ENCODE data around the gene FBXO9. TPM values are rescaled to one million over a fixed set of nuclear protein-coding genes. Genes with fewer than 3 reads are reported as not detected.

FBXO9 gene
- total RNA-seq: 65.2 and 67.1 TPM in 2 replicates

DNA sequence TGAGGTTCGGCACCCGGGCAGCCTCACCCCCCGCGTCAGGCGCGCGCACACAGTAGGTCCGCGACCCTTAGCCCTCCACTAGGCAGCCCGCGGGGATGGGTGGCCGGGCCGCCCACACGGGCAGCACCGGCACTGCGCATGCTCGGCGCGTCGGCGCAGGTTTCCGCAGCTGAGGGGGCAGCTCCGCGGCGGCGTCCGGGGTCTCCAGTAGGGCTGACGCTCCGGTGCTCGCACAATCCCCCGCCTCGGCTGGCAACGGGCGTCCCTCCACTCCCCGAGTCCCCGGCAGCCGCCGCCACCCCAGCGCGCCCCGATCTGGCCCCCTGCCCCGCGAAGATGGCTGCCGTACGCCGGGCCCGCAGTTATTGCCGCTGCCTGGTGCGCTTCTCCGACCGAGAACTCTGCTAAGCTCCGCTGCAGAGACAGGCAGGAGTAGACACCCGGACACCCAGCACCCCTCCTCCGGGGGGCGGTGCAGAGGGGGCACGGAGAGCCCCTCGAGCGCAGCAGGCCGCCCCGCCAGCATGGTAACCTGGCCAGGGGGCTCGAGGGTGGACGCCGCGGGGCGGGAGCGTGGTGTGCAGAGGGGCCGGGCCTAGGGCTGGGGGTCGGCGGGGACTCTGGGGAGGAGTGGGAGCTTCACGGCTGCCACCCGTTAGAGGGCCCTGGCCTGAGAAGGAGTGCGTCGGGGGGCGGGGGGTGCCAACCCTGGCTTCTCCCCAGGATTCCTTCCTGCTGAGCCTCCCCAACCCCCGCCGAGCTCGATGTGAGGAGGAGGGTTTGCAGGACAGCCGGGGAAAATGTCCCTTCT, at the start of gene FBXO9:
TSS of gene FBXO9 (plus strand) at position 139 of the 811 bp plus-strand sequence. CDS start at position 525, 386 bp downstream.
- peaks cover 8% of the 10 kb centered on the region for H3K36me3 Mint-ChIP-seq (ENCODE audit: low read depth)
- no peaks in the 10 kb centered on the region for H3K27me3 Mint-ChIP-seq
- intact Hi-C loops (cut with micrococcal nuclease): loop anchor here (1.0 to 2.0 kb wide), 4 partner anchors 401 to 781 kb away; partner anchors contain the start of genes EFHC1, LRRC1 and MCM3
- H3K4me3 Mint-ChIP-seq: peak within 1 kb of the TSS; percentile 100
- peaks cover 40% of the 10 kb centered on the region for H3K4me1 Mint-ChIP-seq
- peak; percentile 95 for DNase-seq
- peak within 1 kb of the TSS; percentile 100 for H3K27ac Mint-ChIP-seq
- no peaks in the 10 kb centered on the region for H3K9me3 Mint-ChIP-seq

DNA sequence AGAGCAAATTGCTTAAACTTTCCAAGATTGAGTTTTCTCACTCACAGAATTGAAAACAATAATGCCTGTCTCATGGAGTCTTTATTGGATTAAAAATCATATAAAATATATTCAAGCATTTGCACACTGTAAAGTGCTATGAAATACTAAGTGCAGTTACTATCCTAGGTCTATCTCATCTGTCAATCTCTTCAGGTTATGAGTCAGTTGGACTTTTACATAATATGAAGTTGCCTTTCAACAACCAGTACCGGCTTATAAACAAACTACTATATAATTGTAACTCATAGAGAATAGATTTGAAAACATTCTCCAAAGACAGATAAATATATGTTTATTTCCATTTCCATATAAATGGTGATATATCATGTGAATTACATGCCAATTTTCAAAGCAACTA, 49.7 kb upstream of the FBXO9 start:
- no peaks in the 10 kb centered on the region for H3K4me1 Mint-ChIP-seq
- no peaks in the 10 kb centered on the region for H3K27me3 Mint-ChIP-seq
- H3K9me3 Mint-ChIP-seq: no peaks in the 10 kb centered on the region
- H3K27ac Mint-ChIP-seq: no peak overlapping the region
- DNase-seq: no peak
- intact Hi-C loops (cut with micrococcal nuclease): no loop called here
- H3K36me3 Mint-ChIP-seq (ENCODE audit: low read depth): peaks cover 40% of the 10 kb centered on the region
- H3K4me3 Mint-ChIP-seq: no peak overlapping the region

GRCh38 chr6:53018446-53018845, 46.8 kb upstream of the FBXO9 start:
- Mint-ChIP-seq H3K9me3 (peaks cover 3% of the 10 kb centered on the region), H3K4me1 (peaks cover 3% of the 10 kb centered on the region), H3K27ac (no peak overlapping the region), H3K4me3 (no peak overlapping the region), H3K27me3 (no peaks in the 10 kb centered on the region), H3K36me3 (ENCODE audit: low read depth) (peaks cover 25% of the 10 kb centered on the region)
- DNase-seq: no peak
- intact Hi-C loops (cut with micrococcal nuclease): no loop called here

GRCh38 chr6:53020005-53020744, 45.0 kb upstream of the FBXO9 start:
- H3K9me3 Mint-ChIP-seq: peaks cover 5% of the 10 kb centered on the region
- H3K27me3 Mint-ChIP-seq: no peaks in the 10 kb centered on the region
- peaks cover 21% of the 10 kb centered on the region for H3K36me3 Mint-ChIP-seq (ENCODE audit: low read depth)
- H3K4me3 Mint-ChIP-seq: no peak overlapping the region
- H3K4me1 Mint-ChIP-seq: peaks cover 3% of the 10 kb centered on the region
- DNase-seq: no peak
- intact Hi-C loops (cut with micrococcal nuclease): no loop called here
- no peak overlapping the region for H3K27ac Mint-ChIP-seq

GRCh38 chr6:53023323-53023722, 41.9 kb upstream of the FBXO9 start:
- Mint-ChIP-seq H3K27me3 (no peaks in the 10 kb centered on the region), H3K9me3 (peaks cover 10% of the 10 kb centered on the region), H3K4me3 (no peak overlapping the region), H3K4me1 (peaks cover 12% of the 10 kb centered on the region), H3K36me3 (ENCODE audit: low read depth) (peaks cover 21% of the 10 kb centered on the region), H3K27ac (no peak overlapping the region)
- DNase-seq: no peak
- intact Hi-C loops (cut with micrococcal nuclease): no loop called here

DNA sequence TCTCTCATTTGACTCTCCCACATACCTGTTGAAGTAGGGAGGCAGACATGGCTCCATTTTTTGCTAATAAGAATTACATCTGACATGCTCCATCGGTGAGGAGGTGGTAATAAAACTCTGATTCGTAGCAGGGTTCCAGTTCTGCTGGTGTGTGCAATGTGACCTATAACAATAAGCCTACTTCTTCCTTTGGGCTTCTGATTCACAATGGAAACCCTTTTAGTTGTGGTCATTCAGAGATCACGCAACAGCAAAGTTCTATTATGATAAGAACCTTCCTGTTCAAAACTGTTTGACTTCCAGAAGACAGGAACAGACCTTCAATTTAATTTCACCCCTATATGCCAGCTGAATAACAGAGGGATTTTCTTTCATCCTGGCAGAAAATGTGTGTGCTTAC, 38.7 kb upstream of the FBXO9 start:
- intact Hi-C loops (cut with micrococcal nuclease): no loop called here
- Mint-ChIP-seq H3K9me3 (peaks cover 7% of the 10 kb centered on the region), H3K36me3 (ENCODE audit: low read depth) (peaks cover 34% of the 10 kb centered on the region), H3K4me3 (peak overlapping the region; percentile 20), H3K27ac (peak overlapping the region; percentile 71), H3K4me1 (peaks cover 12% of the 10 kb centered on the region), H3K27me3 (no peaks in the 10 kb centered on the region)
- DNase-seq: no peak

GRCh38 chr6:53027131-53027718, 38.0 kb upstream of the FBXO9 start:
- no peak for DNase-seq
- peaks cover 34% of the 10 kb centered on the region for H3K36me3 Mint-ChIP-seq (ENCODE audit: low read depth)
- peak overlapping the region; percentile 20 for H3K4me3 Mint-ChIP-seq
- peak overlapping the region; percentile 71 for H3K27ac Mint-ChIP-seq
- intact Hi-C loops (cut with micrococcal nuclease): no loop called here
- H3K4me1 Mint-ChIP-seq: peaks cover 12% of the 10 kb centered on the region
- H3K27me3 Mint-ChIP-seq: no peaks in the 10 kb centered on the region
- H3K9me3 Mint-ChIP-seq: peaks cover 7% of the 10 kb centered on the region

- Mint-ChIP-seq H3K4me3 (no peak overlapping the region), H3K4me1 (peaks cover 12% of the 10 kb centered on the region), H3K36me3 (ENCODE audit: low read depth) (peaks cover 34% of the 10 kb centered on the region), H3K27me3 (no peaks in the 10 kb centered on the region), H3K27ac (no peak overlapping the region), H3K9me3 (peaks cover 7% of the 10 kb centered on the region)
- intact Hi-C loops (cut with micrococcal nuclease): no loop called here
- no peak for DNase-seq
These were observed 36.7 kb upstream of the FBXO9 start for GRCh38 chr6:53028467-53028866.

- Mint-ChIP-seq H3K9me3 (peaks cover 7% of the 10 kb centered on the region), H3K27ac (peak overlapping the region; percentile 17), H3K27me3 (no peaks in the 10 kb centered on the region), H3K4me1 (peaks cover 12% of the 10 kb centered on the region), H3K4me3 (no peak overlapping the region), H3K36me3 (ENCODE audit: low read depth) (peaks cover 35% of the 10 kb centered on the region)
- DNase-seq: no peak
- intact Hi-C loops (cut with micrococcal nuclease): no loop called here
These were observed 35.9 kb upstream of the FBXO9 start for GRCh38 chr6:53029257-53029656.

DNA sequence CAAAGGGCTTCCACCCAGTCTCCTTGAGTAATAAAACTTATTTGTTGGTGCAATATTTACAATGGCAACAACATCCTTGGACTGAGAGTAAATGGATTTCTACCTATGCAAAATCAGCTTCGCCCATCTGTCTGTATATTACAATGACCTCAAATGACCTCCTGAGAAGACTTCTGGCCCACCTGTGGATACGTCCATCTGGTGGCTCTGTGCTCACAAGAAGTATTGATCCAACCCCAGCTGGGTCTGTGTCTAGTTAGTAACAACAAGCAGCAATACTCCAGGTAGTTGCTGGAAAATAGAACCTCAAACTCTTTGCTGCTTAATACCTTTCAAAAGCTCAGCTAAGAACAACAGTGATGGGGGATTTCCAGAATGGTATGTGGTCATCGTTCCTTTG, 35.4 kb upstream of the FBXO9 start:
- Mint-ChIP-seq H3K36me3 (ENCODE audit: low read depth) (peaks cover 35% of the 10 kb centered on the region), H3K4me1 (peaks cover 12% of the 10 kb centered on the region), H3K27ac (no peak overlapping the region), H3K27me3 (no peaks in the 10 kb centered on the region), H3K4me3 (no peak overlapping the region), H3K9me3 (peaks cover 7% of the 10 kb centered on the region)
- DNase-seq: no peak
- intact Hi-C loops (cut with micrococcal nuclease): no loop called here

- intact Hi-C loops (cut with micrococcal nuclease): no loop called here
- Mint-ChIP-seq H3K36me3 (ENCODE audit: low read depth) (peaks cover 38% of the 10 kb centered on the region), H3K9me3 (peaks cover 3% of the 10 kb centered on the region), H3K27ac (no peak overlapping the region), H3K4me1 (peaks cover 12% of the 10 kb centered on the region), H3K27me3 (no peaks in the 10 kb centered on the region), H3K4me3 (no peak overlapping the region)
- DNase-seq: no peak
These were observed 33.9 kb upstream of the FBXO9 start for GRCh38 chr6:53031281-53031680.

- no peaks in the 10 kb centered on the region for H3K27me3 Mint-ChIP-seq
- no peaks in the 10 kb centered on the region for H3K9me3 Mint-ChIP-seq
- intact Hi-C loops (cut with micrococcal nuclease): no loop called here
- no peak overlapping the region for H3K4me3 Mint-ChIP-seq
- no peak for DNase-seq
- H3K36me3 Mint-ChIP-seq (ENCODE audit: low read depth): peaks cover 37% of the 10 kb centered on the region
- H3K27ac Mint-ChIP-seq: no peak overlapping the region
- H3K4me1 Mint-ChIP-seq: peaks cover 2% of the 10 kb centered on the region
These were observed 32.4 kb upstream of the FBXO9 start for GRCh38 chr6:53032849-53033248.

GRCh38 chr6:53033764-53034163, 31.4 kb upstream of the FBXO9 start:
- peaks cover 2% of the 10 kb centered on the region for H3K4me1 Mint-ChIP-seq
- peaks cover 30% of the 10 kb centered on the region for H3K36me3 Mint-ChIP-seq (ENCODE audit: low read depth)
- H3K27ac Mint-ChIP-seq: no peak overlapping the region
- intact Hi-C loops (cut with micrococcal nuclease): no loop called here
- no peak for DNase-seq
- no peaks in the 10 kb centered on the region for H3K9me3 Mint-ChIP-seq
- H3K27me3 Mint-ChIP-seq: no peaks in the 10 kb centered on the region
- no peak overlapping the region for H3K4me3 Mint-ChIP-seq
